K562 (cell line): Measurements from ENCODE around the gene MAN1B1. TPM values are rescaled to one million over a fixed set of nuclear protein-coding genes. Genes with fewer than 3 reads are reported as not detected.

ENCODE experiments used
- ARID3A ChIP-seq: IDR thresholded peaks from 2 replicates; pipeline ENCODE4 v1.6.1; 2012; ENCODE audit warnings: low read depth, low read length, improper control_type of control experiment, borderline replicate concordance
- CBFA2T3 ChIP-seq: fragments of 450-650 bp; IDR thresholded peaks from 2 replicates; pipeline ENCODE4 v1.6.1; 2017
- CBX1 ChIP-seq: sonication (generic); IDR thresholded peaks from 2 replicates; pipeline ENCODE4 v1.6.1; 2016; ENCODE audit warnings: antibody characterized with exemption, low read depth, mild to moderate bottlenecking
- FOXP1 ChIP-seq: sonication (generic); formaldehyde crosslinking; IDR thresholded peaks from 2 replicates; pipeline ENCODE4 v1.8.0; 2022; ENCODE audit warnings: mild to moderate bottlenecking, missing genetic modification reagents
- GABPB1 ChIP-seq: sonication (generic); formaldehyde crosslinking; IDR thresholded peaks from 2 replicates; pipeline ENCODE4 v1.8.0; 2022; ENCODE audit warnings: mild to moderate bottlenecking, missing genetic modification reagents
- HMG20B ChIP-seq: fragments of 250-450 bp; sonication (Bioruptor Pico); IDR thresholded peaks from 2 replicates; pipeline ENCODE4 v1.5.0; 2021; ENCODE audit warnings: mild to moderate bottlenecking
- LEF1 ChIP-seq: fragments of 450-650 bp; IDR thresholded peaks from 2 replicates; pipeline ENCODE4 v1.6.1; 2016; ENCODE audit warnings: mild to moderate bottlenecking
- MTA1 ChIP-seq: fragments of 450-650 bp; IDR thresholded peaks from 2 replicates; pipeline ENCODE4 v1.6.1; 2017; ENCODE audit warnings: borderline replicate concordance
- NFE2L1 ChIP-seq: fragments of 450-650 bp; IDR thresholded peaks from 2 replicates; pipeline ENCODE4 v1.6.1; 2016; ENCODE audit warnings: missing genetic modification characterization, low read depth, mild to moderate bottlenecking, missing compliant biosample characterization, moderate library complexity, borderline replicate concordance
- POLR2G ChIP-seq: fragments of 200-400 bp; formaldehyde crosslinking; IDR thresholded peaks from 2 replicates; pipeline ENCODE4 v1.6.1; 2017; ENCODE audit warnings: low read depth, mild to moderate bottlenecking, antibody characterized with exemption, low read length, moderate library complexity
- ZFP36 ChIP-seq: fragments of 150-350 bp; IDR thresholded peaks from 2 replicates; pipeline ENCODE4 v1.6.1; 2018; ENCODE audit warnings: low read length, low read depth; ENCODE audit not compliant: partially characterized antibody
- ZNF586 ChIP-seq: fragments of 450-650 bp; formaldehyde crosslinking; conservative IDR thresholded peaks from 2 replicates; pipeline ENCODE4 v1.4.0; 2020; ENCODE audit warnings: mild to moderate bottlenecking, moderate library complexity
- ZNF785 ChIP-seq: fragments of 250-450 bp; sonication (Bioruptor Pico); IDR thresholded peaks from 2 replicates; pipeline ENCODE4 v1.4.0; 2020; ENCODE audit warnings: mild to moderate bottlenecking
- polyA plus RNA-seq, 8 experiments: library from polyadenylated mRNA; depleted of rRNA in 4 of 8; stranded (reverse) in 5 of 8; unstranded in 3 of 8; fragments of >200 nt; fragmentation: Nextera tagmentation in 2 of 8; fragmentation: Illumina TruSeq in 1 of 8; extraction: Ambion mirVana in 2 of 8; extraction: Trizol in 1 of 8; gene quantifications; 2 replicates each; pipeline versions ENCODE4 v1.2.1 to v1.2.3, GENCODE V29; 2011 to 2014; ENCODE audit warnings: inconsistent platforms in 1 of 8, missing spikeins in 1 of 8
- total RNA-seq, 7 experiments: library from RNA; depleted of rRNA in 6 of 7; stranded (reverse); fragments of >200 nt in 6 of 7; fragmentation: Illumina TruSeq in 2 of 7; extraction: Trizol in 2 of 7; gene quantifications; 2 replicates each; pipeline versions ENCODE4 v1.2.1 to v1.2.3, GENCODE V29; 2011 to 2021; ENCODE audit warnings: low replicate concordance in 1 of 7
- TF ChIP-seq, protein P1 (sequence below): sonication (generic); formaldehyde crosslinking; IDR thresholded peaks from 2 replicates; pipeline ENCODE4 v1.8.1; 2023; ENCODE audit warnings: mild to moderate bottlenecking, missing genetic modification reagents
- TF ChIP-seq, protein P2 (sequence below): sonication (generic); formaldehyde crosslinking; IDR thresholded peaks from 2 replicates; pipeline ENCODE4 v1.8.1; 2022; ENCODE audit warnings: missing genetic modification reagents

Gene MAN1B1
- total and polyA plus RNA-seq, 9 of the 15 experiments (the other 6 are each of a cell fraction or from before 2014, with no cell fraction given): 0.55 to 36.6 (median 27.3) TPM

GRCh38 chr9:137083394-137084004 lies 3.3 kb upstream of the MAN1B1 start (continued):
- TF ChIP-seq FOXP1 (CRISPR knock-in tag) (no peak), POLR2G (peak; percentile 39; the same call in 1 of the 2 replicates), MTA1 (no peak), ZNF785 (CRISPR knock-in tag) (no peak), ZFP36 (peak; percentile 87), LEF1 (0 out of 2 replicates have a peak, but pooled peaks have one; percentile 31), CBX1 (no peak), NFE2L1 (tag) (no peak), CBFA2T3 (no peak), ZNF586 (CRISPR knock-in tag) (no peak), GABPB1 (CRISPR knock-in tag) (no peak), ARID3A (no peak), HMG20B (CRISPR knock-in tag) (no peak)
- TF ChIP-seq, protein P1, sequence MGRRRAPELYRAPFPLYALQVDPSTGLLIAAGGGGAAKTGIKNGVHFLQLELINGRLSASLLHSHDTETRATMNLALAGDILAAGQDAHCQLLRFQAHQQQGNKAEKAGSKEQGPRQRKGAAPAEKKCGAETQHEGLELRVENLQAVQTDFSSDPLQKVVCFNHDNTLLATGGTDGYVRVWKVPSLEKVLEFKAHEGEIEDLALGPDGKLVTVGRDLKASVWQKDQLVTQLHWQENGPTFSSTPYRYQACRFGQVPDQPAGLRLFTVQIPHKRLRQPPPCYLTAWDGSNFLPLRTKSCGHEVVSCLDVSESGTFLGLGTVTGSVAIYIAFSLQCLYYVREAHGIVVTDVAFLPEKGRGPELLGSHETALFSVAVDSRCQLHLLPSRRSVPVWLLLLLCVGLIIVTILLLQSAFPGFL (CRISPR knock-in tag): no peak
- TF ChIP-seq, protein P2, sequence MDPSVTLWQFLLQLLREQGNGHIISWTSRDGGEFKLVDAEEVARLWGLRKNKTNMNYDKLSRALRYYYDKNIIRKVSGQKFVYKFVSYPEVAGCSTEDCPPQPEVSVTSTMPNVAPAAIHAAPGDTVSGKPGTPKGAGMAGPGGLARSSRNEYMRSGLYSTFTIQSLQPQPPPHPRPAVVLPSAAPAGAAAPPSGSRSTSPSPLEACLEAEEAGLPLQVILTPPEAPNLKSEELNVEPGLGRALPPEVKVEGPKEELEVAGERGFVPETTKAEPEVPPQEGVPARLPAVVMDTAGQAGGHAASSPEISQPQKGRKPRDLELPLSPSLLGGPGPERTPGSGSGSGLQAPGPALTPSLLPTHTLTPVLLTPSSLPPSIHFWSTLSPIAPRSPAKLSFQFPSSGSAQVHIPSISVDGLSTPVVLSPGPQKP (CRISPR knock-in tag): no peak
